Measurements from ENCODE around the gene MYH15.
"Not testable (repeated sequence)": the region's sequence is repeated elsewhere in the genome, so short reads cannot be mapped to it uniquely, and the experiment has no call there.

GRCh38 chr3:108378952-108379342 lies 131.4 kb downstream of the MYH15 start:
- not testable (repeated sequence) for TF ChIP-seq CTCF (IDR thresholded peaks at IDR 0.05); POLR2AphosphoS5 (IDR thresholded peaks at IDR 0.05; ENCODE audit: low read depth, low read length)
